H54 (cell line): ENCODE data around the gene VPS51.
A peak's percentile ranks its signal among the peaks of the same experiment; 100 is the strongest.

ENCODE experiments used
- DNase-seq: peaks from one replicate; pipeline ENCODE4 v3.0.0; 2011; ENCODE audit warnings: low spot score, mixed read lengths; ENCODE audit not compliant: insufficient read length
- FAIRE-seq: peaks from 3 replicates; lab custom pipeline; 2011; peaks lifted over from hg19 to GRCh38; lab: Jason Lieb, UNC
- POLR2A ChIP-seq: IDR thresholded peaks from 2 replicates; pipeline ENCODE4 v1.6.1; 2011; ENCODE audit warnings: low read depth, mild to moderate bottlenecking, low read length

VPS51 gene

DNA sequence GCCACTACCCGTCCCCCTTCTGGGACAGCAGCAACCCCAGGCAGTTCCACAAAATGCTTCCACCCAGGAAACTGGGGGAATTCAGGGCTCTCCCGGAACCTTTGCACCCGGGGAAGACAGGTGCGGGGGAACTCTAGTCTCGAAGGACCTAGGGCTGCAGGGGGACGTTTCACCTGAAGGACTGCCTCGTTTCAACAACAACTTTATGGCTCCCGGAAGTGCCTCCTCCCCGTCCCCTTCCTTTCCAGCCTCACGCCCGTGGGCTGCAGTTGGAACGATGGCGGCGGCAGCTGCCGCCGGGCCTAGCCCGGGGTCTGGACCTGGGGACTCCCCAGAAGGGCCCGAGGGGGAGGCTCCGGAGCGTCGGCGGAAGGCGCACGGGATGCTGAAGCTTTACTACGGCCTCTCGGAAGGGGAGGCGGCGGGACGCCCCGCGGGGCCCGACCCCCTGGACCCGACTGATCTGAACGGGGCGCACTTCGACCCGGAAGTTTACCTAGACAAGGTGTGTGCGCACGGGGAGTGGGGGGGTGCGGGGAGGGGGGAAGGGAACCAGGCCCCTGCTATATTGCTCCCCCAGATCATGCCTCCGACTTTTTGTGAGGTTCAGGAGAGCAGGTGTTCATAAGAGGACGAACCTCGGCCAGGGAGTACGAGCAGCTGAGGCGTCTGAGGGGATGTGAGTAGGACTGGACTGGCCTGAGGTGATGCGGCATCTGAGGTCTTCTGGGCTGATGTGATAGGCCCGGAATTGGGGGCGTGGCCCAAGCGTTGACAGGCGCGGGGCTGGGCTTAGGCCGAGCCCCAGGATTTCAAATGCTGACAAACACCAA is at the start of gene VPS51:
TSS of gene VPS51 (plus strand) at position 241 of the 833 bp plus-strand sequence. CDS start at position 278, 37 bp downstream.
- FAIRE-seq, result no peak
- peak; percentile 95 for TF ChIP-seq POLR2A
- DNase-seq, result peak; percentile 97

- DNase-seq, result no peak
- TF ChIP-seq POLR2A, result no peak
- FAIRE-seq, result no peak
Observed at GRCh38 chr11:65047581-65048422, 48.2 kb upstream of the VPS51 start.

GRCh38 chr11:65051398-65051858 is 44.6 kb upstream of the VPS51 start:
- DNase-seq (no peak), FAIRE-seq (no peak)
- TF ChIP-seq POLR2A, result no peak

- no peak for DNase-seq
- no peak for TF ChIP-seq POLR2A
- no peak for FAIRE-seq
Observed at GRCh38 chr11:65053827-65054508, 42.0 kb upstream of the VPS51 start.

DNA sequence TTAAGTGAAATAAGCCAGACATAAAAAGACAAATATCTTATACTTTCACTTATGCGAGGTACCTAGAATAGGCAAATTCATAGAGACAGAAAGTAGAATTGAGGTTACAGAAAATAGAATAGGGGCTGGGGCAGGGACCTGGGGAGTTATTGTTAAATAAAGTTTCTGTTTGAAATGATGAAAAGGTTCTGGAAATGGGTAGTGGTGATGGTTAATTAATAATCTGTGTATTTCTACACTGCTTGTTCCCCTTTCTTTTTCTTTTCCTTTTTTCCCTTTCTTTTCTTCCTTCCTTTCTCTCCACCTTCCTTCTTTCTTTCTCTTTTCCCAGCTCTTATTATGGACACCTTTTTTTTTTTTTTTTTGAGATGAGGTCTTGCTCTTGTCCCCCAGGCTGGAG is 40.5 kb upstream of the VPS51 start:
- no peak for DNase-seq
- FAIRE-seq, result no peak
- TF ChIP-seq POLR2A, result no peak

DNA sequence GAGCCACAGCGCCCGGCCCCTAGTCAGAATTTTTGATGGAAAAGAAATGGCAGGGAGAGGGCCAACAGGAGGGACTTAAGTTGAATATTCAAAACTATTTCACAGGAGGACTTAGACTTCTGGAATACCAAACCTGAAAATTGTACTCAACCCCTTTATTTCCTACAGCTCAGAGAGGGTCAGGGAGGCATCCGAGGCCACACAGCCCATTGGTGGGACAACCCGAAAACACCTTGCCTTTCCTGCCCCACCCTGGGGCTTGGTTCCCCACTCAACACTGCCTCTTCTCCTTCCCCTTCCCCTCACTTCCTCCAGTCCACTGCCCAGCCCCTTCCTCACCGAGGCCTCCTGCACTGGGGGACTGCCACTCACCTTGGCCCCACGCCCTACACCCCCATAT is 39.0 kb upstream of the VPS51 start:
- DNase-seq (no peak), FAIRE-seq (no peak)
- no peak for TF ChIP-seq POLR2A

DNA sequence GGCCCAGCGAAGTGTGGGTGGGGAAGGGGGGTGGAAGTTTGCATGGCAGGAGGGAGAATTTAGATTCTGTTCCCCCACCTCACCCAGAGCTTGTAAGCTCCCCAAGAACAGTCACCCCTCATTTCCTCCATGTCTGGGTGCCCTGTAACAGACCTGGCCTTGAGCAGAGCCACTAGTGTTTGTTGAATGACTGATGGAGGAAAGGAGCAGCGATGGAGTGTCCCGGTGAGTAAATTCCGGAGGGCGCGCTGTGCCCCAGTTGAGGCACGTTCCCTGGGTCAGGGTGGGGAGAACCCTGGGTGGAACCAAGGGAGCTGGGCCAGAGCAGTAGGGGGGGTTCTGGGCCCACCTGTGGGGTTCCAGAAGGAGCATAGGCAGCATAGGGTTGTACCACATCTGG is 38.5 kb upstream of the VPS51 start:
- TF ChIP-seq POLR2A, result no peak
- DNase-seq (no peak), FAIRE-seq (no peak)

DNA sequence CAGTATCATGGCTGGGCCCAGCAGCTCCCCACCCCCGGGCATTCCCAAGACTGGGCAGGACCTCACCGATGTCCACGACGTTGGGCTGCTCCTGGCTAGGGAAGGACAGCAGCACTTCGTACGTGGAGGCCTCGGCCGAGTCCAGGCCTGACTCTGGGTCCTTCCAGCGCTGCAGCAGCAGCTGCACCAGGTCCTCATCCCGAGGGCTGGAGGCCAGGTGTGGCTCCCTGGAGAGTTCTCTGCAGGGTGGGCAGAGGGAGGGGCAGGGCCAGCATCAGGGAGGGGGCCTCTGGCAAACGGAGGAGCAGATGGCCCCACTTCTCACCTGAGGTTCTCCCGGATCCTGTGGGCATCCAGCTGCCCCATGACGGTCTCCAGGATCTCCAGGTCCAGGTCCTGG is 38.0 kb upstream of the VPS51 start:
- DNase-seq (no peak), FAIRE-seq (no peak)
- TF ChIP-seq POLR2A, result no peak

GRCh38 chr11:65058419-65059054 is 37.5 kb upstream of the VPS51 start, which contains the start of gene NAALADL1:
Gene NAALADL1, minus strand, starts transcription at chr11:65058553. Its CDS starts 32 bp downstream, at chr11:65058521.
- no peak for DNase-seq
- TF ChIP-seq POLR2A, result no peak
- no peak for FAIRE-seq

DNA sequence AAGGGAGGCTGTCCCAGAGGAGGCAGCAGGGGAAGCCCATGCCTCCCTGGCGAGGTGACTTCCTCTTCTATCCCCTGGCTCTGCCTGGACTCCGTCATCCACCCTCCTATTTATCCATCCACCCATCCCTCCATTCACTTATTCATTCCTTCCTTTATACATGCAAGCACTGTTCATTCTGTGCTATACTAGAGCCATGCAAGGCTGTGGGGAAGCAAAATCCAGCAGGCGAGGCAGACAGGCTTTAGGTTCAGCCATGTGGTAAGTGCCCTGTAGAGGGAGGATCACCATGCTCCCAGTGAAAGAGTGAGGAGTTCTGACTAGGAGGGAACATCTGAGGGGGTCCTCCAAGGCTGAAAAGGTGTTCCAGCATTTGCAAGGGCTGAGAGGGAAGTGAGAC is 36.5 kb upstream of the VPS51 start:
- FAIRE-seq (no peak), DNase-seq (no peak)
- no peak for TF ChIP-seq POLR2A

- FAIRE-seq (no peak), DNase-seq (no peak)
- no peak for TF ChIP-seq POLR2A
Observed at GRCh38 chr11:65059959-65060824, 35.8 kb upstream of the VPS51 start.

- TF ChIP-seq POLR2A, result no peak
- no peak for DNase-seq
- no peak for FAIRE-seq
Observed at GRCh38 chr11:65060913-65061408, 35.1 kb upstream of the VPS51 start.
